HAP-1 (cell line): ENCODE data around the gene TM2D1.
"Not testable (repeated sequence)": the region's sequence is repeated elsewhere in the genome, so short reads cannot be mapped to it uniquely, and the experiment has no call there.

ENCODE experiments used
- DNase-seq, 2 experiments: peaks; one replicate each; pipeline ENCODE4 v3.0.0-alpha.2; 2016 to 2020; ENCODE audit warnings: low spot score in 2 of 2
- H3K27me3 ChIP-seq: fragments of 250-450 bp; sonication (Bioruptor Pico); 2 replicates; pipeline ENCODE4 v1.5.1; 2020; ENCODE audit warnings: low read depth, mild to moderate bottlenecking, moderate library complexity
- H3K36me3 ChIP-seq: fragments of 250-450 bp; sonication (Bioruptor Pico); replicated peaks from 2 replicates; pipeline ENCODE4 v1.5.1; 2020; ENCODE audit warnings: mild to moderate bottlenecking
- H3K4me1 ChIP-seq: fragments of 250-450 bp; sonication (Bioruptor Pico); 2 replicates; pipeline ENCODE4 v1.5.1; 2020; ENCODE audit warnings: mild to moderate bottlenecking
- H3K4me3 ChIP-seq: fragments of 250-450 bp; sonication (Bioruptor Pico); 2 replicates; pipeline ENCODE4 v1.5.1; 2020; ENCODE audit warnings: mild to moderate bottlenecking, moderate library complexity
- H3K9me3 ChIP-seq: fragments of 250-450 bp; sonication (Bioruptor Pico); 2 replicates; pipeline ENCODE4 v1.5.1; 2020; ENCODE audit warnings: mild to moderate bottlenecking, moderate library complexity
- in situ Hi-C: fragments of 300-500 bp; cut with MboI; formaldehyde crosslinking; loops from 3 replicates; pipeline ENCODE4 v1.14.3; 2020; ENCODE audit warnings: low sequenced_read_pairs, inconsistent platforms, mixed read lengths

Gene TM2D1

DNA sequence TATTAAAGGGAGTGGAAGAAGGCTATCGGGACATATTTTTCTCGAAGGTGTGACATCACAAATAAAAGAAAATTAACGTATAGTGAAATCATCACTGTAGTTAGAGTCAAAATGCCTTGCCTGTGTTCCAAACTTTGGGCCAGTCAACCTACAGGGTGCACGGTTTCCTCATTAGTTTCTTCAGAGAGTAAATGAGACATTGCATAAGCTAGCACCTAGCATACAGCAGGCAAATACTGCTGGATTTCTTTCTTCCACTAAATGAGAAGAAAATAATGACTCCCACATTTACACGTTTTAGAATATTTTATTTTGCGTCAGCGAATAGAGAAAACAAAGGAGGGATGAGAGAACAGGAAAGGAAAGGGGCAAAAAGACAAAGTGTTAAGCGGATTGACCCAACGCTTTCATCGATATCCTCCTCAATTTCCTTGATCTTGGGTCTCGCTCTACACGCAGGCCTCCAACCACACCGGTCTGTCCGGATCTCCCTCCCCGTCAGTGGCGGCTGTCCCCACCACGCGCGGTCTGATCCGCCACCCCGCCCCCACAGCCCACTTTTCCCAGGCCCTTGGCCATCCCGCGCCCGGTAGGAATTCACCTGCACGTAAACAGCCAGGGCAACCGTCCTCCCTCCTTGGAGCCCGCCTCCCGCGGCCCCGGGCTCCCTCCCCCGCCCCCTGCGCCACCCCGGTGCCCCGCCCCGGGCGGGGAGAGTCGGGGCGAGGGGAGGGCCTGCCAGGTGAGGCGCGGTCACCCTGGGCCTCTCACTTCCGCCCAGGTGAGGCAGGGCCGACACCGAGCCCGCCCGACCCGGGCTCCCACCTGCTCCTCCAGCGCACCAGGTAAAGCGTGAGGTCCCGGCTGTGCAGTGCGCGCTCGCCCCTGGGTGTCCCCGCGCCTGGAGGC is 17.0 kb upstream of the TM2D1 start, which contains the start of gene PATJ:
Gene PATJ, plus strand, starts transcription at position 770 of the 909 bp plus-strand sequence. CDS start 20,413 bp downstream, outside the sequence.
- Histone ChIP-seq H3K36me3 (no peaks in the 10 kb centered on the region), H3K9me3 (no peaks in the 10 kb centered on the region), H3K4me3 (peak within 1 kb of the TSS; percentile 57), H3K27me3 (no peaks in the 10 kb centered on the region), H3K4me1 (peaks cover 24% of the 10 kb centered on the region)
- peak in 1 of 2 experiments; percentile 70 for DNase-seq
- in situ Hi-C loops, result no loop called here

DNA sequence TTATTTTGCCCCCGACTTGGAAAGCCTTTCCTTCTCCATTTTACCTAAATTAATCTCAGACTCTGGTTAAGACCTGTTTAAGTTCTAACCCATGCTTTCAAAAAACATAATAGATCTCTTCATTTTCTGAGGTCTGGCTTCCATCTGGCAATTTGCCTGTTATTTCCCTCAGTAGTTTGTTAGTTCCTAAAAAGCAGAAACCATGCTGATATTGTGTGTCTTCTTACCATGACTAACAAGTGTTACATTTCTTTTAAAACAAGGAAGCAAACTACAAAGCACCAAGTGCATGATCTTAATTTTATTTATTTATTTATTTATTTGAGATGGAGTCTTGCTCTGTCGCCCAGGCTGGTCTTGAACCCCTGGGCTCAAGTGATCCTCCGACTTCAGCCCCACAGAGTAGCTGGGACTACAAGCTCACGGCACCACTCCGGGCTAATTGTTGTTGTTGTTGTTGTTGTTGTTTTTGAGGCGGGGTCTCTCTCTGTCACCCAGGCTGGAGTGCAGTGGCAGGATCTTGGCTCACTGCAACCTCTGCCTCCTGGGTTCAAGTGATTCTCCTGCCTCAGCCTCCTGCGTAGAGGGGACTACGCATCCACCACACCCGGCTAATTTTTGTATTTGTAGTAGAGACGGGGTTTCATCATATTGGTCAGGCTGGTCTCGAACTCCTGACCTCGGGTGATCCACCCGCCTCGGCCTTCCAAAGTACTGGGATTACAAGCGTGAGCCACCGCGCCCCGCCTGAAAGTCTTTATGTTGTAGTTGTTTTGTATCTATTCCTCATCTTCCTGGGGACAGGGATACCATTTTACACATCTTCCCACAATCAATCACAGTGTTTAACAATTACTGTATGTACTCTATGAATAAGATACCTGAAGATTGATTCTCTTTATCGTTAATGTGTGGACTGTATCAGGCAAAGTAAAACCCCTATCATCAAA is 16.1 kb upstream of the TM2D1 start:
- in situ Hi-C loops, result no loop called here
- no peaks in the 10 kb centered on the region for H3K36me3 ChIP-seq
- peaks cover 14% of the 10 kb centered on the region for H3K4me1 ChIP-seq
- no peaks in the 10 kb centered on the region for H3K9me3 ChIP-seq
- no peak for DNase-seq
- peak overlapping the region; percentile 57 for H3K4me3 ChIP-seq
- no peaks in the 10 kb centered on the region for H3K27me3 ChIP-seq

DNA sequence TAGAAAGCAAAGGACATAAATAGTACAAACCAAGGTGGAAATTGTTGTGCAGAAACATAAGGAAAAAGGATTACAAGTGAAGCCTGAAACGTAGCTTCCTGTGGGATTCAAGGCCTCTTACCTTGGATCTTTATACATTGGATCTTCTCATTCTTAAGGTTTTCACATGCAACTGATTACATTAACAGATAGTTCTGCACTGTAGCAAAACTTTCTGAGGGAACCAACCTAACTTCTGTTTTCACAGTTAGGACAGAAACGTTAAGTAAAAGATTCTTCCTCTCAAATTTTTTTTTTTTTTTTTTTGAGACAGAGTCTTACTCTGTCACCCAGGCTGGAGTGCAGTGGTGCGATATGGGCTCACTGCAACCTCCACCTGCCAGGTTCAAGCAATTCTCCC is 7.8 kb upstream of the TM2D1 start:
- H3K9me3 ChIP-seq, result no peaks in the 10 kb centered on the region
- DNase-seq, result peak in 1 of 2 experiments; percentile 18
- H3K36me3 ChIP-seq, result no peaks in the 10 kb centered on the region
- H3K4me3 ChIP-seq, result no peak overlapping the region
- H3K27me3 ChIP-seq, result no peaks in the 10 kb centered on the region
- H3K4me1 ChIP-seq, result peaks cover 10% of the 10 kb centered on the region
- in situ Hi-C loops, result no loop called here

DNA sequence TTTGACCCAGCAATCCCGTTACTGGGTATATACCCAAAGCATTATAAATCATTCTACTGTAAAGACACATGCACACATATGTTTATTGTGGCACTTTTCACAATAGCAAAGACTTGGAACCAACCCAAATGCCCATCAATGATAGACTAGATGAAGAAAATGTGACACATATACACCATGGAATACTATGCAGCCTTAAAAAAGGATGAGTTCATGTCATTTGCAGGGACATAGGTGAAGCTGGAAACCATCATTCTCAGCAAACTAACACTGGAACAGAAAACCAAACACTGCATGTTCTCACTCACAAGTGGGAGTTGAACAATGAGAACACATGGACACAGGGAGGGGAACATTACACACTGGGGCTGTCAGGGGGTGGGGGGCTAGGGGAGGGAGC is 5.7 kb upstream of the TM2D1 start:
- in situ Hi-C loops, H3K9me3 ChIP-seq, H3K27me3 ChIP-seq, H3K36me3 ChIP-seq, H3K4me3 ChIP-seq, DNase-seq: not testable (repeated sequence)
- peaks cover 12% of the 10 kb centered on the region for H3K4me1 ChIP-seq

DNA sequence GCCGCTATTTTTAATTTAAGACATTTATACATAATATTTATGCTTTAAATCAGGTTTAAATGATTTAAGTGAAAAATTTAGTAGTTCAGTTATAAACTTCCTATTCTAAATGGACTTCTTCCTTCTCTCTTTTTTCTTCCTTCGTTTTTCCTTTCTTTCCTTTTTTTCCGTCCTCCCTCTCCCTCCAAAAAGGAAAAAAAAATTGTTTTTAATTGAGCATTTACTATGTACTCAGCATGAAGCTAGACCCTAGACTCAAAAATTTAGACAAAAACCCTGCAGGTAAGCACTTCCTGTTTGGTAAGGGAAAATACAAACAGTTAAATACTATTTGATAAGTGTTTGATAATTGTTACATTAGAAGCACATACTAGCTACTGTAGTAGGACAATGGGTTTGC is 2.6 kb upstream of the TM2D1 start:
- Histone ChIP-seq H3K27me3 (no peaks in the 10 kb centered on the region), H3K4me1 (peaks cover 12% of the 10 kb centered on the region)

DNA sequence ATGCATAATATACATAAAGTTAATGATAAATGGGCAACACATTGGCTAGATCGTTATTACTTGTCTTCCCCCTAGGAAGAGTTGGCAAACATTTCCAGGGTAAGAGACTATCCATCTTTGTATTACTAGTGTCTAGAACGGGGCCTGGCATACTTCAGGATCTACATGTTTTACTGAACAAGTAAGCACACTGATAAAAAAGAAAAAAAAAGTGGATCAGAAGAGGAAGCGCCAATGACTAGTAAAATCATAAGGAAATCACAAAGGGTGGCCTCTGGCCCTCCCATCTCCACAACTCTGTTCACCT is 482 bp downstream of the TM2D1 start:
- Histone ChIP-seq H3K27me3 (no peaks in the 10 kb centered on the region), H3K4me3 (peak overlapping the region; percentile 97), H3K9me3 (no peaks in the 10 kb centered on the region), H3K4me1 (peaks cover 4% of the 10 kb centered on the region; the same call in 1 of the 2 replicates), H3K36me3 (0 out of 2 replicates have a peak, but pooled peaks cover 2% of the 10 kb centered on the region)
- DNase-seq, result no peak
- in situ Hi-C loops, result no loop called here

More for the DNA sequence above, 2.6 kb upstream of the TM2D1 start:
- Histone ChIP-seq H3K4me3 (no peak overlapping the region), H3K36me3 (0 out of 2 replicates have a peak, but pooled peaks cover 2% of the 10 kb centered on the region), H3K9me3 (no peaks in the 10 kb centered on the region)
- in situ Hi-C loops, result no loop called here
- DNase-seq, result no peak

DNA sequence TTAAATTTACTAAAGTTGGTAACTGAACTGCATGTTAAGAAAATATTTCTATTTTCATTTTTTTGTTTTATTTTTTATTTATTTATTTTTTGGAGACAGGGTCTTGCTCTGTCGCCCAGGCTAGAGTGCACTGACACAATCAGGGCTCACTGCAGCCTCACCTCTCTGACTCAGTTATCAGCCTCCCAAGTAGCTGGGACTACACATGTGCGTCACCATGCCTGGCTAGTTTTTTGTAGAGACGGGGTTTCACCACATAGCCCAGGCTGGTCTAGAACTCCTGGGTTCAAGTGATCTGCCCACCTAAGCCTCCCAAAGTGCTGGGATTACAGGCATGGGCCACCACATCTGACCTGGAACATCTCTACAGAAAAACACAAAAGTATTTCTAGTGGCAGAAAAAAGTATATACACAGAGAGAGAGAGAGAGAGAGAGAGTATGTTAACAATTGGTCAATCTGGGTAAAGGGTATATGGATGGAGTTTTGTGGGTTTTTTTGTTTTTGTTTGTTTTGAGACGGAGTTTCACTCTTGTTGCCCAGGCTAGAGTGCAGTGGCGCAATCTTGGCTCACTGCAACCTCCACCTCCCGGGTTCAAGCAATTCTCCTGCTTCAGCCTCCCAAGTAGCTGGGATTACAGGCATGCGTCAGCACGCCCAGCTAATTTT is 5.8 kb downstream of the TM2D1 start:
- H3K27me3 ChIP-seq, DNase-seq, H3K4me3 ChIP-seq, in situ Hi-C loops, H3K36me3 ChIP-seq, H3K4me1 ChIP-seq, H3K9me3 ChIP-seq: not testable (repeated sequence)

DNA sequence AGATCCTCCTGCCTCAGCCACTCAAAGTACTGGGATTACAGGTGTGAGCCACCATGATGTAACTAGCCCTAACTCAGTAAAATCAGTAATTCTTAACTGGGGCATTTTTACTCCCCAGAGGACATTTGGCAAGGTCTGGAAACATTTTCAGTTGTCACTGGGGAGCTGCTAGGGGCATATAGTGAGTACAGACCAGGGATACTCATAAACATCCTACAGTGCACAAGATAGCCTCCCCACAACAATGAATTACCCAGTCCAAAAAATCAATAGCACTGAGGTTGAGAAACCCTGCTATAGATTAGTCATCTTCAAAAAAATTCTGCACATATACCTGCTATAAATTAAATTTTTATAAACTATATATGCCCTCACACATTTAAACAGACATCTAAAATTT is 13.0 kb downstream of the TM2D1 start:
- Histone ChIP-seq H3K4me1 (no peaks in the 10 kb centered on the region), H3K36me3 (peaks cover 16% of the 10 kb centered on the region)
- in situ Hi-C loops, result no loop called here

DNA sequence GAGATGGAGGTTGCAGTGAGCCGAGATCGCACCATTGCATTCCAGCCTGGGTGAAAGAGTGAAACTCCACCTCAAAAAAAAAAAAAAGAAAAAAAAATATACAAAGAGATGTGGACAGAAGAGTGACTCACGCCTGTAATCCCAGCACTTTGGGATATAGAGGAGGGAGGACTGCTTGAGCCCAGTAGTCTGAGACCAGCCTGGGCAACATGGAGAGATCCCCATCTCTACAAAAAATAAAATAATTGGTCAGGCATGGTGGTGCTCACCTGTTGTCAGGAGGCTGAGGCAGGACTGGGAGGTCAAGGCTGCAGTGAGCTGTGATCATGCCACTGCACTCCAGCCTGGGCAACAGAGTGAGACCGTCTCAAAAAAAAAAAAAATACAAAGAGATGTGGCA is 13.7 kb downstream of the TM2D1 start:
- H3K4me3 ChIP-seq, H3K9me3 ChIP-seq, DNase-seq, H3K27me3 ChIP-seq, H3K4me1 ChIP-seq, in situ Hi-C loops: not testable (repeated sequence)
- peaks cover 20% of the 10 kb centered on the region for H3K36me3 ChIP-seq

More for the DNA sequence above, 13.0 kb downstream of the TM2D1 start:
- H3K9me3 ChIP-seq, result no peaks in the 10 kb centered on the region
- H3K4me3 ChIP-seq, result no peak overlapping the region
- no peak for DNase-seq
- H3K27me3 ChIP-seq, result no peaks in the 10 kb centered on the region

DNA sequence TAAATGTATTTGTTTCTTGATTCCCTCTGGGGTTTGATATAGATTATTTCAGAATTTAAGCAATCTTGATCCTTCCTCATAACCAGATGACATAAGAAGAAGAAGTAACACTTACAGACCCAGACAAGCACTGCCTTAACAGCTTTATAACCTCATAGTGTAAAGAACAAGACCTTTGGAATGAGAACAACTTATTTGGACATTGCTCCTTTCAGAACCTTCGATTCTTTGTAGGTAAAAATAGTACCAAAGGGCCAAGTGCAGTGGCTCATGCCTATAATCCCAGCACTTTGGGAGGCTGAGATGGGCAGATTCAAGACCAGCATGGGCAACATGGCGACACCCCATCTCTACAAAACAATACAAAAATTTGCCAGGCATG is 15.0 kb downstream of the TM2D1 start:
- Histone ChIP-seq H3K36me3 (peaks cover 25% of the 10 kb centered on the region), H3K4me3 (no peak overlapping the region), H3K9me3 (no peaks in the 10 kb centered on the region), H3K27me3 (no peaks in the 10 kb centered on the region), H3K4me1 (no peaks in the 10 kb centered on the region)
- DNase-seq, result no peak
- in situ Hi-C loops, result no loop called here

DNA sequence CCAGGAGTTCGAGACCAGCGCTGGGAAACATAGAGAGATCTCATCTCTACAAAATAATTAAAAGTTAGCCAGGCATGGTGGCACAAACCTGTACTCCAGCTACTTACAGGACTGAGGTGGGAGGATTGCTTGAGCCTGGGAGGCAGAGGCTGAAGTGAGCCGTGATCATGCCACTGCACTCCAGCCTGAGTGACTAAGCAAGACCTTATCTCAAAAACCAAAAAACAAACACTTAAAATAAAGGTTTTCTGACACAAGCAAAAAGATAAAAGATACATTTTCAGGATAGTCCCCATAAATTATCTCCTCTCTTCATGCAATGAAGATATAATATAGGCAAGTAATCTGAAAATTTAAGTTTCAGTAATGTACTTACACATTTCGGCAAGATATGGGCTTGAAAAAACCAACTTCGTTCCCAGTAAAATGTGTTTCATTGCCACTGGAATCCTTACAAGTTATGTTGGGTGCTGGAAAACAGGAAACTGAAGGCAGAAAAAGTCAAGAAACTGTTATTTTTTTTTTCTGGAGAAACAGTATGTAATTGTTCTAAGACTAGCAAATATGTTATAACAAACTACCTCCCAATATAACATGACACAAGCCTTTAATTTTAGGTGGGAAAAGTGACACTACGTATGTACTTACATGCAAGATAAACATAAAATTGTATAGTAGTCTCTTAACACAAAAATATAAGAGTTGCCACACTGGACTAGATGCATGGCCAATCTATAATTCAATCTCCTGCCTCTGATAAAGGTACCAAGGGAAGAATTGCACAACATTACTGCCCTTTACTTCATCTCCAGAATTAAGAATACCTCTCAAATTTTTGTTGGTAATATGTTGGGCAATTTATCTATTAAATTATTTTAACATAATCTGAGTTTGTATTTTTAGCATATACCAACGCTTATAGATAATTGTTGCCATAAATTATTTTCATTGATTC is 15.7 kb downstream of the TM2D1 start:
- in situ Hi-C loops, result no loop called here
- Histone ChIP-seq H3K36me3 (peaks cover 25% of the 10 kb centered on the region), H3K9me3 (no peaks in the 10 kb centered on the region), H3K4me3 (no peak overlapping the region), H3K4me1 (no peaks in the 10 kb centered on the region), H3K27me3 (no peaks in the 10 kb centered on the region)
- no peak for DNase-seq

DNA sequence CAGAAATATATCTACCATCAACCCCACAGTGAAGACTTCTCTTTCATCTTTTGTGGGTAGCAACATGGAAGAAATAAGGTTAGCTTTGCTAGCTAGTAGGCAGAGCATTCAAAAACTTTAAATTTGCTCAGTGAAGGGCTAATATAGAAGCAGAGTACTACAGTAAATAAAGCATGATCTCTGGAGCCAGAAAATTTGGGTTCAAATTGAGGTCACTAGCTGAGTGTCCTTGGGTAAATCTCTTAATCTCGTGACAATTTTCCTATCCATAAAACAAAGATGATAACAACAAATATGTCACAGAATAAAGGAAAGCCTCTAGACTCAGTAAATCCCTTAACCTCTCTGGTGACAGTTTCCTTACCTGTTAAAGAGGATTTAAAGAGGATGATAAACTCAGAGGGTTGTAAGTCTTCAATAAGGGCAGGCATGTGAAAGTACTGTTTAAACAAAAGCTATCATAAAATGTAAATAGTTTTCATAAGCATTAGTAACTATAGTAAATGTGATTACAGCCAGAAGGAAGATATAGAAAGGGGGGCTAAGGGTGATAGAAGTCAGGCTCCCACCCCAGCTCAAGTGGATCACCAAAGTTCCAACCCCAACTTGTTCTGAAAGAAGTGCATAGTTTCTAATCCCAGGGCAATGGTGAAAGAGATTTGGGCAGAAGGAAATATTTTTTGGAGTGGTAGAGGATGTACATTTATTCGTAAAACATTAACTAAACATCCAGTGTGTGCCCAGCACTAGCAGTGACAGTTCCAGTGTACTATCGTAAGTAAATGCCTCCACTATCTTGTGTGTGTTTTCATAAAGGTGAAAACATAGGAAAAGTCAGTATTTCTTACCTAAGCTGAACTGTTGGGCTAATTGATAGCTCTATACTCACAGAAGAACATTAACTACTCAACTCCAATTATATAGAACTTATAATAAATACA is 24.8 kb downstream of the TM2D1 start:
- H3K36me3 ChIP-seq, result peaks cover 32% of the 10 kb centered on the region
- H3K4me3 ChIP-seq, result no peak overlapping the region
- DNase-seq, result no peak
- in situ Hi-C loops, result no loop called here
- no peaks in the 10 kb centered on the region for H3K4me1 ChIP-seq
- no peaks in the 10 kb centered on the region for H3K27me3 ChIP-seq
- H3K9me3 ChIP-seq, result no peaks in the 10 kb centered on the region
